GM21515 (cell line): ENCODE results near the gene MEGF6.
"Not testable (repeated sequence)": the region's sequence is repeated elsewhere in the genome, so short reads cannot be mapped to it uniquely, and the experiment has no call there.

ENCODE experiments used
- ATAC-seq: cut with Tn5 transposase; IDR thresholded peaks from one replicate; pipeline ENCODE4 v1.9.1; 2021; ENCODE audit not compliant: unreplicated experiment

The MEGF6 gene

DNA sequence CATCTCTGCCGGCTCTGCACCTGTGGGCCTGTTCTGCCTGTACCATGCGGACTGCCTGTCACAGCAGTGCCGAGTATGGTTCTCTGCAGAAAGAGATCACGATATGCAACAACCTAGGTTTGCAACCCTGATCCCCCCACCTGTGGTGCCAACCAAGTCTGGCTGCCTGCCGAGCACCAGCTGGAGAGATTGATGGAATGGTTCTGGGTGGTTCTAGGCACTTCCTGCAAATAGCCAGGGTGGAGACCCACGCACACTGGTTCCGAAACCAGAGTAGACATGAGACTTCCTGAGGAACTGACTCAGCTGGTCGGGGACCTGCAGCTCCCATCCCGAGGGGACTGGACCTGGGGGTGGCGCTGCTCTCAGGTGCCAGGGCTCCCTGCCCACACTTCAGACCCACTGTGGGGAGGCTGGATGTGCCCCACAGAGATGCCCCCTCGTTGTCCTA, 18.9 kb upstream of the MEGF6 start:
- ATAC-seq = no peak

DNA sequence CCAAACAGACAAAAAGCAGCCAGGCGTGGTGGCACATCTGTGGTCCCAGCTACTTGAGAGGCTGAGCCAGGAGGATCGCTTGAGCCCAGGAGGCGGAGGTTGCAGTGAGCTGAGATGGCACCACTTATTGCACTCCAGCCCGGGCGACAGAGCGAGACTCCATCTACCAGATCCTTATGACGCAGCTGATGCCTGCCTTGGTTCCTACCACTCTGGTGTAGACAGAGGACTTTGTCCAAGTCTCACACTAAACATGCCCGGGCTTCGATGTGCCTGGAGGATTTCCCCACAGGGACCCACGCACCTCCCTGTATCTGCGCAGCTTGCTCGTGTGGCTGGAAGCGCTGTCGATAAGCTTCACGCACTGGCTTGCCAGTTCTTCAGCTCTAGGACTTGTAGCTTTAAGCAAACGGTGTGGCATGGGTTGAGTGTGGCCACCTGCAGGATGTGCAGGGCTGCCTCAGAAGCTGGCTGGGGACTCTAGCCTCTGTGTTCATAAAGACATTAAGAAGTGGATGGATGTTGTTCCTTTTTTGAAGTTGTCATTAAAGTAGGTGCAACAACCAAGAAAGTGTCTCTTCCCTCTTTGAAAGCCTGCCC, 18.4 kb upstream of the MEGF6 start:
- no peak for ATAC-seq

DNA sequence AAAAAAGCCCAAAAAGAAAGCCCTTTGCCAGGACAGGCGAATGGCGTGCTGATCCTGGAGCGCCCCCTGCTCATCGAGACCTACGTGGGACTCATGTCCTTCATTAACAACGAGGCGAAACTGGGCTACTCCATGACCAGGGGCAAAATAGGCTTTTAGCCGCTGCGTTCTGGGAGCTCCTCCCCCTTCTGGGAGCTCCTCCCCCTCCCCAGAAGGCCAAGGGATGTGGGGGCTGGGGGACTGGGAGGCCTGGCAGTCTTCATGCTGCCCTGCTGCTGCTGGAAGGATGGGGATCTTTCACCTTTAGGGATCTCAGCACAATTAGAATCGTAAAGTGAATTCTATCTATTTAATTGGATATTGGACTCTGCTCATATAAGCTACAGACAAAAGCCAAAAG, 17.1 kb upstream of the MEGF6 start:
- no peak for ATAC-seq

DNA sequence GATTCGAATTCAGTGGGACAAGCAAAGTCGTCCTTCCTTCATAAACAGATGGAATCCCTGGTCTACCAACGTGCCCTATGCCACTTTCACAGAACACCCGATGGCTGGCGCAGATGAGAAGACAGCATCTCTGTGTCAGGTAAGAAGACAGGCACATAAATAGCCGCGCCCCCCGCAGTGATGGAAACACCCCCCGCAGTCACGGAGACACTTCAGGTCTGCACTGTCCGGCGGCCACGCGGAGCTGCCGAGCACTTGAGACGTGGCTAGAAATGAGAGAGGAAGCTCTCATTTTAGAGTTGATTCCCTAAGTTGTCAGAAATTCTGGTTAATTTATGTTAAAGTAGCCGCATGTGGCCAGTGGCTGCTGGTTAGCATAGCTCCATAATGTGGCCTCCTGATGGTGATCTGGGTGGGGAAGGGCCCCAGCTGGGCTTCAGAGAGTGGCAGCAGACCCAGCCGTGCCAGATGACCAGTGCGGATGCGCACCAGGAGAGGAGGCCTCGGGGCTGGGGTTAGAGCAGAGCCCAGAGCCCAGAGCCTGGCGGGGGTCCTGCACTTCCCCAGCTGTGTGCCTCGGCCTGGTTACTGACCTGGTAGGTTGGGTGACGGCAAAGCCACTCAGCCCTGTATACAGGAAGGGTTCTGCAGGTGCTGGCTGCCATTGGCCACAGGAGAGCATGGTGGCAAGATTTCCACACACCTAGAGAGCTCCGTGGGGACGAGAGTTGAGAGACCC, 16.4 kb upstream of the MEGF6 start:
- no peak for ATAC-seq

DNA sequence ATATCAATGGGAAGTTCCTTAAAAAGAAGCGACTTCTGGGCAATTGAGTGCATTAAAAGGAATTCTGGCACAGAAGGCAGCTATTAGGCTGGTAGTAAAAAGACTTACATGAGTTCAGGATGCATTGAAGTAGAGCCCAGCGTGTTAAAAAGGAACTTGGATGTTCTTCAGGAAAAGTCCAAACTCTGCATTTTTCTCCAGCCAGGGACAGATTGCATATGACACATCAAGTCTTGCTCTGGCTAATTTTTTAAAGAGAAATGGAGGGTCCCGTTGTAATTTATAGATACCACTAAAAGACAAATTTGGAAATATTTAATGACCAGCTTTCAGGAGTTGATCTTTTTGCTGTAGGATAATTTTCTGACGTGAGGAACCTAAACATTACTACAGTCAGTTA, 14.7 kb upstream of the MEGF6 start:
- ATAC-seq = no peak

DNA sequence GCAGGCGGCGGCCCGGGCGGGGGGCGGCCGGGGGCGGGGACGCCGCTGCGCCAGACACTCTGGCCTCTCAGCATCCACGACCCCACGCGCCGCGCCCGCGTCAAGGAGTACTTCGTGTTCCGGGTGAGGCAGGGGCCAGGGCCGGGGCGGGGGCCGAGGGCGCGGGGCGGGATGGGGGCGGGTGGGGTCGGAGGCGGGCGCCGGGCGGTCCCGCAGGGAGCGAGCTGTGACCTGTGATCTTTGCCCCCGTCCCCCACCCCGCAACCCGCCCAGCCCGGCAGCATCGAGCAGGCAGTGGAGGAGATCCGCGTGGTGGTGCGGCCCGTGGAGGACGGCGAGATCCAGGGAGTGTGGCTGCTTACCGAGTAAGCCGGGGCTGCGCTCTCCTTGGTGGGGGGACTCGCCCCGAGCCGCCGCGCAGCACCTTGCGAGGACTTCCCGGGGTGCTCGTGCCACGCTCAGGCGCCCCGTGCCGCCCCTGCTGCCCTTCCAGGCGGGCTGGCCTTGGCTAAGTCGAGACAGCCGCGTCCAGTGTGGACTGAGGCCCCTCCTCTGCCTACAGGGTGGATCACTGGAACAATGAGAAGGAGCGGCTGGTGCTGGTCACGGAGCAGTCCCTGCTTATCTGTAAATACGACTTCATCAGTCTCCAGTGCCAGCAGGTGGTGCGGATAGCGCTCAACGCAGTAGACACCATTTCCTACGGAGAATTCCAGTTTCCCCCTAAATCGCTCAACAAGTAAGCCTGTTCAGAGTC, 14.0 kb upstream of the MEGF6 start:
- peak; percentile 2 for ATAC-seq

DNA sequence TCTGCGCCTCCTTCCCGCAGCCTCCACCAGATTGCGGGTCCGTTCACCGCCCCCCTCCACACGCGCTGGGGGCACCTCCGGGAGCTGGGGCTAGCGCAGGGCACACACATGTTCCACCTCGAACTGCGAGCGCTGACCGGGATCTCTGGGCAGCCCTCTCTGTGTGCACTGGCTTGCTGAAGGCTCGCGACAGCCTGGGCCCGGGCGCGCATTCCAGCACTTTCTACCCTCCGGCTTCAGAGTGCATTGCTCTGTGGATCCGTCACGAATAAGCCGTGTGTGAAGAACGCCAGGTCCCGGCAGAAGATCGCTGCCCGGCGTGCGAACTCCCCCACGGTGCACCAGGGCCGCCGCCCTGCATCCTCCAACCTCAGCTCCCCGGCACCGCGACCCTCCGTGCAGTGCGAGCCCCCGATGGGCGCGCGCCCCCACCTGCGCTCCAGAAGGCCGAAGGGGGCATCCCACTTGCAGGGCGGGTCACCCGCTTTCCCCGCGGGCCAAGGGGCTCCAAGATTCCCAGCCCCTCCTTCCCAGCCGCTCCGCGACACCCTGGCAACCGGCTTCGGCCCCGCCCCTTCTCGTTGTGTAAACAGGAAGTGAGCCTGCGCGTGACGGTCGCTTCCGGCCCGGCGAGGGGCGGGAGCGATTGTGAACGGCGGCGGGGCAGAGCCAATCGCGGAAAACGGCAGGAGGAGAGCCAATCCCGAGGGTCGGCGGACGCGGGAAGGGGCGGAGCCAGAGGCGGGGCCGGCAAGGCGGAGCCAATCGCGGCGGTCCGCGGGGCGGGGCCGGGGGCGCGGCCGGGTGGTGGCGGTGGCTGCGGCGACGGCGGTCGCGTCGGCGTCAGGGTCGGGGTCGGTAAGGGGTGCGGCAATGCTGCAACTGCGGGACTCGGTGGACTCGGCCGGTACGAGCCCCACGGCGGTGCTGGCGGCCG, 13.2 kb upstream of the MEGF6 start, which contains the start of gene TPRG1L:
Gene TPRG1L, plus strand, starts transcription at position 816 of the 937 bp plus-strand sequence. Its CDS starts 58 bp downstream, at position 874.
- peak; percentile 93 for ATAC-seq

DNA sequence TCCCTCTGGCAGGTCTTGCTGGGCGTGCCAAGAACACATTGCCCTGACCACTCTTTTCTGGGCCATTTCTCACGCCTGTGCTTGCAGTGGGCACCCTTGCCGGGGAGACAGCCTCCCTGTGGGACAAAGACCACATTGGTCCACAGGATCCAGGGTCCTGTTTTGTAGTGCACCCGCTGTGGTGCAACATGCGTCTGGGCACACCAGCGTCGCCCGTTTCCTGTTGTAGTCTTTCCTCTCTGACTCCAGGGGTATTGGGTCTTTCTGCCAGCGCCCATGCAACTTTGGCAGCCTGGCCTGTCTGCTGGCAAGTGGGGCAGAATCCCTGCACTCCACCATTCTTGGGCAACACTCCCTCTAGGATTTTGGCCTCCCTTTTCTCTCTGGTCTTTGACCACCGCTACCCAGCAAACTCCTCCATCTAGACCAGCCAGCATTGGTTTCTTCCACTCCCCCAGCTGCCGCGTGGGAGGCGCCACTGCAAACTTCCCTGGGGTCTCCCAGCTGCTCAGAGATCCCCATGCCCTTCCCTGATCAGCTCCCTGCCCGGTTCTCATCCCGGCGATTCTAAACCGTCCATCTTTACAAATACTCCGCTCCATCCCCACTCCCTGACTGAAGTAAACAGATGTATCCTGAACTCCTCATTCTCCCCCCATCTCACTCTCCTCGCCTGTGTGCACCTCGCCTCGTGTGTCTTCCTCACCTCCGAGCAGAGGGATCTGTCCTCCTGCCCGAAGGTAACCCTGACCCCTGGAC, 12.3 kb upstream of the MEGF6 start:
- ATAC-seq = no peak

DNA sequence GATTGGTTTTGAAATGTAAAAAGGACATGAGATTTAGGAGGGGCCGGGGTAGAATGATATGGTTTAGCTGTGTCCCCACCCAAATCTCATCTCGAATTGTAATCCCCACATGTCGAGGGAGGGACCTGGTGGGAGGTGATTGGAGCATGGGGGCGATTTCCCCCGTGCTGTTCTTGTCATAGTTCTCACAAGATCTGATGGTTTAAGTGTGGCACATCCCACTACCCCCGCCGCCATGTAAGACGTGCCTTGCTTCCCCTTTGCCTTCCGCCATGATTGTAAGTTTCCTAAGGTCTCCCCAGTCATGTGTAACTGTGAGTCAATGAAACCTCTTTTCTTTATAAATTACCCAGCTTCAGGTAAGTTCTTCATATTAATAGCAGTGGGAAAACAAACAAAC, 10.8 kb upstream of the MEGF6 start:
- ATAC-seq = not testable (repeated sequence)

DNA sequence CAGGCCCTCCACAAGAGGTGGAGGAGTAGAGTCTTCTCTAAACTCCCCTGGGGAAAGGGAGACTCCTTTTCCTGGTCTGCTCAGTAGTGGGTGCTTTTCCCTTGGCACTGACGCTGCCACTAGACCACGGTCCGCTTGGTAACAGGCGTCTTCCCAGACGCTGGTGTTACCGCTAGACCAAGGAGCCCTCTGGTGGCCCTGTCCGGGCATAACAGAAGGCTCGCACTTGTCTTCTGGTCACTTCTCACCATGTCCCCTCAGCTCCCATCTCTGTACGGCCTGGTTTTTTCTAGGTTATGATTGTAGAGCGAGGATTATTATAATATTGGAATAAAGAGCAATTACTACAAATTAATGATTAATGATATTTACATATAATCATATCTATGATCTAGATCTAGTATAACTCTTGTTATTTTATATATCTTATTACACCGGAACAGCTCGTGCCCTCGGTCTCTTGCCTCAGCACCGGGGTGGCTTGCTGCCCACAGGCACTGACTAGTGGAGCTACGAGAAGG, 9.9 kb upstream of the MEGF6 start:
- not testable (repeated sequence) for ATAC-seq

DNA sequence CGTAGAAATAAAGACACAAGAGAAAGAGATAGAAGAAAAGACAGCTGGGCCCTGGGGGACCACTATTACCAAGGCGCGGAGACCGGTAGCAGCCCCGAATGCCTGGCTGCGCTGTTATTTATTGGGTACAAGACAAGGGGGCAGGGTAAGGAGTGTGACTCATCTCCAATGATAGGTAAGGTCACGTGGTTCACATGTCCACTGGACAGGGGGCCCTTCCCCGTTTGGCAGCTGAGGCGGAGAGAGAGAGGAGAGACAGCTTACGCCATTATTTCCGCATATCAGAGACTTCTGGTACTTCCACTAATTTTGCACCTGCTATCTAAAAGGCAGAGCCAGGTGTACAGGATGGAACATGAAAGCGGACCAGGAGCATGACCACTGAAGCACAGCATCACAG, 9.4 kb upstream of the MEGF6 start:
- ATAC-seq = no peak

DNA sequence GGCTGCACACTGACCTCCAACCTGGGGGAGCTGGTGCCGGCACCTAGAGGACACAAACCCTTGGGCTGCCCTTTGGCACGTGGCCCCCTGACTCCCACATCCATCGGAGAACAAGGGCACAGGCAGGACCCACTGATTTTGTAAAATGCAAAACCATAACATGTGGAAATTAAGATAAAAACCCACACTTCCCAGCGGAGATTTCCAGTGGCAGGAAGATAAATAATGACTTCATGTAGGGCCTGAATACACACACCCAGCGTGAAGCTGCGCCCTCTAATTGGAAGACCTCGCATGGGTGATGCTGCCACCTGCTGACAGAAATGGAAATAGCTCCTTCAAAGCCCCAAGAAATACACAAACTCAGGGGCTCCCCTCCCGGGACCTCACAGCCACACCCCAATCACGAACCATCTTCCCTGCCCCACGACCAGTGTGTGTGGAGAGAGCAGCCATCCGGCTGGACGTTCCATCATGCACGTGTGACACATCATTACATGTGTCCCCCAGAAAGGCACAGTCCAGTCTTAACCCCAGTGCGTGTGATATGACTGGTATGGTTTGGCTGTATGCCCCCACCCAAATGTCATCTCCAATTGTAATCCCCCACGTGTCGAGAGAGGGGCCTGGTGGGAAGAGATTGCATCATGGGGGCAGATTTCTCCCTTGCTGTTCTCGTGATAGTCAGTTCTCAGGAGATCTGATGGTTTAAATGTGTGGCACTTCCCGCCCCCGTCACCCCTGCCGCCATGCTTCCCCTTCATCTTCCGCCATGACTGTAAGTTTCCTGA, 7.8 kb upstream of the MEGF6 start:
- no peak for ATAC-seq

DNA sequence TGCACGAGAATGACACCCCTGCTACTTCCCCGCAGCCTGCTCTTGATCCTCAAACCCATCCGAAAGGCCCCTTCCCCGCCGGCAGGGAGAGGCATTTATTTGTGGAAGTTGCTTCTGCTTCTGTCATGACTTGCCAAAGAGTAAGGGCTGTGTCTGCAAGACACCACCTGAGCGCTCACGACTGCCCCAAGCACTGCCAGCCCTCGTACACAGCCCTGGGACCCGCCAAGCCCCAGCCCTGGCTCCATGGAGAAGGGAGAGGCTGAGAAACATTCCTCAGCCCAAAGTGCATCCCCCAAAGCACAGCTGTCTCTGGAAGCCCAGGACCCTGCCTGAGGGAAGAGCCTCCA, 7.2 kb upstream of the MEGF6 start:
- no peak for ATAC-seq

DNA sequence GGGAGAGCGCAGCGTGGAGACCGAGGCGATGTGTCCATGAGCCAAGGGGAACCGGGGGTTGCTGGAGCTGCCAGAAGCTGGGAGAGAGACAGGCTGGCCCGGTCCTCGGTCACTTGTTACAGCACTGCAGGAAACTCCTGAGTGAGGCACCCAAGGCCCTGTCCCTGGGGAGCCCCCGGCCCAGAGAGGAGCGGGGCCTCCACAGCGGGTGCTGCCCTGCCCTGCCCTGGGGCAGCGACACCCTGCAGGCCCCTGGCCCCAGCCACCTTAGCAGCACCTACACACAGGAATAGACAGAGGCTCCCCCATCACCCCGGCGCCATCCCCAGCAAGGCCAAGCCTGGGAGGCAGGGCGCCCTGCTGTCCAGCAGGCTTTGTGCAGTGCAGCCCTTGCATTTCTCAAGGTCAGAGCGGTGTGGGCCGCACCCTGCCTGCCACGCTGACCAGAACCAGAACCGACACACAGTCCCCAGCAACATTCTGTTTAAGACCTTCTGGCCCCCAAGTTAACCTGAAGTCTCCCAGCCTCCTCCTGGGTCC, 6.6 kb upstream of the MEGF6 start:
- no peak for ATAC-seq

DNA sequence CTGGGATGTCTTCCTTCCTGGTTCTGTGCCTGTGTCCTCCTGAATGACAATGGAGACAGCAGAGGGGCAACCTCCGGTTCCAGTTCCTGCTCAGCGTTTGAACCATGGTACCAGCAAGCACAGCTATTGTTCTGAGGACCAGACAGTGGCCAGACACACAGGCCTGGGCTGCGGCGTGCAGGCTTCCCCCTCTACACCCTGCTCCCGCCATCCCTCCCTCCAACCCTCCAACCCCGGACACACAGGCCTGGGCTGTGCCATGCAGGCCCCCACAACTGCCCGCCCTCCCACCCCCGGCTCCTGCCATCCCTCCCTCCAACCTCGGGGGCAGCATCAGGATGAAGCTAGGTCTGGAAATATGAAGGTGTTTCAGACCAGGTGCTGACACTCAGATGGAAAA, 5.6 kb upstream of the MEGF6 start:
- ATAC-seq = no peak

DNA sequence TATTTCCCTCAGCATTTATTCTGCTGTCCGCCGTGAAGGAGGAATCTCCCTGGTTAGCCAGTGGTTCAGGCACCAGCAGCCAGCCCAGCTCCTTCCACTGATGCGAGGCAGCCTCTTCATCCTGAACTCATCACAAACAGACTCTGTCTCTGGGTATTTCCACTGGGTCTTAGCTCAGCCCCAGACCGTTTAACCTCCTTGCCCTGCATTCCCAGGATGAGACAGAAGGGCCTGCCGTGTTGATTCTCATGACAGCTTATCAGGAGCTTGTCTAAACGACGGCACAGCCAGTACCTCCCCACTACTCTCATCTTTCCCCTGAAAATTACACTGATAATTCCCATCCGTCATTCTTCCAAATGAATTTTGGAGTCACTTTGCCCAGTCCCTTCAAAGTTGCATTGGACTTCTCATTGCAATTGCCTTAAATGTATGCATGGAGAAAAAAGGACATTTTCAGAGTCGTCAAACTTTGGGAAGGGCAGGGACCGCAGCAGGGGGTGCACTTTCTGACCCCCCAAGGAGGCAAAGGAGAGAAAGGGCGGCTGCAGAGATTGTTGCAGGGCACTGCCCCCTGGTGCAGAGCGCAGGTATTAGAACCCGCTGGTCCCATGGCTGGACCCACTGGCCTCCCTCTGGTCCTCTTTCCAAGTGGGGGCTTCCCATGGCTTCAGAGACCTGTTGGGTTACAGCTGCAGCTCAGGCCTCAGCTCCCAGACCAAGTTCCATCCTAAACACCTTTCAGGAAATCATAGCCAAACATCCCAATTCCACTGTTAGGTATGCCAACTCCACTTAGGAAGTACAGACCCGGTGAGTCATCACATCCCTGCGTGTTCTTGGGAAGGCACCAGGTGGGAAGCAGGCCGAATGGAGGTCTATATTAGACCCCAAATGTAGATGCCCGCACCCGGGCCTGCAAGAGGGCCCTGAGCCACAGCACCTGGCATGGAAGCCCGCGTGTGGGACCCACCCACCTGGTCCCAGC, 3.7 kb upstream of the MEGF6 start:
- ATAC-seq = no peak

DNA sequence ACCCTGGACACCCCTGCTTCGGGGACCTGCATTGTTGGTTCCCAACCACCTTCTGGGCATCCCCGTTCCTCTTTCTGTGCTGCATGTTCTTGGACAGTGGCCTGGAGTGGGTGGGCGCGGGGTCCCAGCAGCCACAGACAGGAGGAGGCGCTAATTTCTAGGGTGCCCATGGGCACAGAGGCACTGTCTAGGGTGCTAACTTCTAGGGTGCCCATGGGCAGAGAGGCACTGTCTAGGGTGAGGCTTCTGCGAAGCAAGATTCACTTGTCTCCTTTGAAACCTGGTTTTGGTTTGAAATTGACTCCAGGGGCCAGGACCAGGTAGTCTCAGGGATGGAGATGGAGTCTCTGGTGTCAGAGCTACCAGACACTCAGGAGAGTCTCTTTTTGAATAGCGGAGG, 815 bp upstream of the MEGF6 start:
- ATAC-seq = no peak
